Esophagus squamous epithelium (tissue), 4 donors: ENCODE measurements around the gene MRS2.

Experiments used
- POLR2A ChIP-seq, 4 donors: fragments of 450-650 bp; IDR thresholded peaks; one replicate each; pipeline ENCODE4 v1.6.1; 2017; ENCODE audit warnings: antibody characterized with exemption in 4 of 4, mild to moderate bottlenecking in 4 of 4, moderate library complexity in 3 of 4
- TF ChIP-seq, protein P1 (sequence below), 6 experiments: fragments of 450-650 bp in 4 of 6; fragments of 200-600 bp in 2 of 6; sonication (generic) in 2 of 6; IDR thresholded peaks; one replicate each; pipeline ENCODE4 v1.5.1; 2016 to 2019; ENCODE audit warnings: antibody characterized with exemption in 6 of 6, mild to moderate bottlenecking in 4 of 6, moderate library complexity in 4 of 6

DNA sequence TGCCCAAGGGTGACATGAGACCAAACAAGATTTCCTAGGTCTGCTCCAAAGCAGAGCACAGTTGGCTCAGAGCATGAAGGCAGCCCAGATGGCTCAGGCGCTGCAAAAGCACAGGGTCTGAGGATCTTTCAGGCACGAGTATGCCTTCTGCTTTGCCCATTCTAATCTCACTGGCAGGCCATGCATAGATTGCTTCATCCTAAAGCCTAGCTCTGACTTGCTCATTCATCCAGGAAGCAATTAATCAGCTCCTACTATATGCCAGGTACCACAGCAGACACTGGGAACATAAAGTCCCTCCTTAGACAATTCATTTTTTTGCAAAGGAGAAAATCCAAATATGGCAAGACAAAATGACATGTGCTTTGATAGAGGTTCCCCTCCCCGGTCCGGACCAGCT lies 55.4 kb downstream of the MRS2 start:
- TF ChIP-seq, protein P1, sequence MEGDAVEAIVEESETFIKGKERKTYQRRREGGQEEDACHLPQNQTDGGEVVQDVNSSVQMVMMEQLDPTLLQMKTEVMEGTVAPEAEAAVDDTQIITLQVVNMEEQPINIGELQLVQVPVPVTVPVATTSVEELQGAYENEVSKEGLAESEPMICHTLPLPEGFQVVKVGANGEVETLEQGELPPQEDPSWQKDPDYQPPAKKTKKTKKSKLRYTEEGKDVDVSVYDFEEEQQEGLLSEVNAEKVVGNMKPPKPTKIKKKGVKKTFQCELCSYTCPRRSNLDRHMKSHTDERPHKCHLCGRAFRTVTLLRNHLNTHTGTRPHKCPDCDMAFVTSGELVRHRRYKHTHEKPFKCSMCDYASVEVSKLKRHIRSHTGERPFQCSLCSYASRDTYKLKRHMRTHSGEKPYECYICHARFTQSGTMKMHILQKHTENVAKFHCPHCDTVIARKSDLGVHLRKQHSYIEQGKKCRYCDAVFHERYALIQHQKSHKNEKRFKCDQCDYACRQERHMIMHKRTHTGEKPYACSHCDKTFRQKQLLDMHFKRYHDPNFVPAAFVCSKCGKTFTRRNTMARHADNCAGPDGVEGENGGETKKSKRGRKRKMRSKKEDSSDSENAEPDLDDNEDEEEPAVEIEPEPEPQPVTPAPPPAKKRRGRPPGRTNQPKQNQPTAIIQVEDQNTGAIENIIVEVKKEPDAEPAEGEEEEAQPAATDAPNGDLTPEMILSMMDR (IDR thresholded peaks at IDR 0.05), result no peak
- TF ChIP-seq POLR2A (IDR thresholded peaks at IDR 0.05), result no peak
